ENCODE data around the gene UNC13B. TPM values are rescaled to one million over a fixed set of nuclear protein-coding genes. Genes with fewer than 3 reads are reported as not detected.

The UNC13B gene
- polyA plus RNA-seq, 1 experiment: 13.2 TPM

DNA sequence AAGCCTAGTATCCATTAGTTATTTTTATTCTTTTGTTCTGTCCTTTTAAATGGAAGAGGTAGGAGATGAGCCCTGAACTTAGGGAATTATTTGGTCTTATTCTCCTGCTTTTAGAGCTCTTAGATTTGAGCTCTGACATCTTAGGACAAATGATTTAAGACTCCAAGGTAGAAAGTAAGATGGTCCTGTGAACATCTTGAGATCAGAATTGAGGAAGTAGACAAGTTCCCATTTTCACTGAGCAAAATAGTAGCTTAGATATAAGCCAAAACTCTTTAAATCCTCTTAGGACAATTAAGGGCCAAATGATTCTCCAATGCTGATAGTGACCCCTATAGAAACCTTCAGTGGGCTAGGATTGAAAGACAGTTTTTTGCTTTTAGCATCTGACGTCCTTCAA, 275.1 kb downstream of the UNC13B start:
- Histone ChIP-seq H3K4me3 (ENCODE audit: low read depth, low read length) (no peak overlapping the region), H3K27me3 (ENCODE audit: control insufficient read depth, insufficient read depth, low read length) (peaks cover 4% of the 10 kb centered on the region; the same call in 1 of the 2 replicates), H3K36me3 (ENCODE audit: control insufficient read depth, insufficient read depth, low read length) (no peaks in the 10 kb centered on the region)
- TF ChIP-seq, protein P1, sequence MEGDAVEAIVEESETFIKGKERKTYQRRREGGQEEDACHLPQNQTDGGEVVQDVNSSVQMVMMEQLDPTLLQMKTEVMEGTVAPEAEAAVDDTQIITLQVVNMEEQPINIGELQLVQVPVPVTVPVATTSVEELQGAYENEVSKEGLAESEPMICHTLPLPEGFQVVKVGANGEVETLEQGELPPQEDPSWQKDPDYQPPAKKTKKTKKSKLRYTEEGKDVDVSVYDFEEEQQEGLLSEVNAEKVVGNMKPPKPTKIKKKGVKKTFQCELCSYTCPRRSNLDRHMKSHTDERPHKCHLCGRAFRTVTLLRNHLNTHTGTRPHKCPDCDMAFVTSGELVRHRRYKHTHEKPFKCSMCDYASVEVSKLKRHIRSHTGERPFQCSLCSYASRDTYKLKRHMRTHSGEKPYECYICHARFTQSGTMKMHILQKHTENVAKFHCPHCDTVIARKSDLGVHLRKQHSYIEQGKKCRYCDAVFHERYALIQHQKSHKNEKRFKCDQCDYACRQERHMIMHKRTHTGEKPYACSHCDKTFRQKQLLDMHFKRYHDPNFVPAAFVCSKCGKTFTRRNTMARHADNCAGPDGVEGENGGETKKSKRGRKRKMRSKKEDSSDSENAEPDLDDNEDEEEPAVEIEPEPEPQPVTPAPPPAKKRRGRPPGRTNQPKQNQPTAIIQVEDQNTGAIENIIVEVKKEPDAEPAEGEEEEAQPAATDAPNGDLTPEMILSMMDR (IDR thresholded peaks at IDR 0.05; ENCODE audit: insufficient read depth, low read depth, low read length): no peak
- ChIA-PET CTCF (interaction anchor here (0.8 to 1.5 kb wide), 5 partner anchors 8 to 19 kb away, joined by 3 to 4 read pairs (median 3); no protein-coding TSS in a partner anchor), POLR2A (no interaction called here)
- no peak for DNase-seq (ENCODE audit: low read depth)

DNA sequence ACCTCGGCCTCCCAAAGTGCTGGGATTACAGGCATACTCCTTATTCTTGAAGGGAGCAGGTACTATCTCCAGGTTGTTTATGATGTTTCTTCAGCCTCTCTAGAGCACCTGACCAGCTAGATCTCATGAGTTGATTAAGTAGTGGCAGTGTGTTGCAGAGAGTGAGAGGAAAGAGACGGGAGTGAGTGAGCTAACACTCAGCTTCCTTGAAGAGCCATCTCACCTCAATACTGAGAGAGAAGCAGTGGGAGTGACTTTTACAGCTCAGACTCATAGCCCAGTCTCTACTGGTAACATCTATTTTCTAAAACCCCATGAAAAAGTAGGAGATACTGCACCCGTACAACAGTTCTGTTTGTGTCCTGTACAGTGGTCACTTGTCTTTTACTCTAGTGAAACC, 284.2 kb downstream of the UNC13B start:
- TF ChIP-seq, protein P1 (IDR thresholded peaks at IDR 0.05; ENCODE audit: insufficient read depth, low read depth, low read length): no peak
- no peaks in the 10 kb centered on the region for H3K36me3 ChIP-seq (ENCODE audit: control insufficient read depth, insufficient read depth, low read length)
- POLR2A ChIA-PET: no interaction called here
- no peak overlapping the region for H3K4me3 ChIP-seq (ENCODE audit: low read depth, low read length)
- peaks cover 10% of the 10 kb centered on the region for H3K27me3 ChIP-seq (ENCODE audit: control insufficient read depth, insufficient read depth, low read length)
- CTCF ChIA-PET: interaction anchor here (0.6 to 1.1 kb wide), 2 partner anchors 31 to 409 kb away, joined by 3 to 4 read pairs; no protein-coding TSS in a partner anchor
- DNase-seq (ENCODE audit: low read depth): no peak

GRCh38 chr9:35448496-35448895, 286.7 kb downstream of the UNC13B start:
- DNase-seq (ENCODE audit: low read depth): no peak
- ChIA-PET CTCF (interaction anchor here (1.3 kb wide), 2 partner anchors 11 to 16 kb away, joined by 3 to 4 read pairs; no protein-coding TSS in a partner anchor), POLR2A (no interaction called here)
- Histone ChIP-seq H3K4me3 (ENCODE audit: low read depth, low read length) (no peak overlapping the region), H3K36me3 (ENCODE audit: control insufficient read depth, insufficient read depth, low read length) (no peaks in the 10 kb centered on the region), H3K27me3 (ENCODE audit: control insufficient read depth, insufficient read depth, low read length) (peaks cover 12% of the 10 kb centered on the region)
- TF ChIP-seq, protein P1 (IDR thresholded peaks at IDR 0.05; ENCODE audit: insufficient read depth, low read depth, low read length): no peak

DNA sequence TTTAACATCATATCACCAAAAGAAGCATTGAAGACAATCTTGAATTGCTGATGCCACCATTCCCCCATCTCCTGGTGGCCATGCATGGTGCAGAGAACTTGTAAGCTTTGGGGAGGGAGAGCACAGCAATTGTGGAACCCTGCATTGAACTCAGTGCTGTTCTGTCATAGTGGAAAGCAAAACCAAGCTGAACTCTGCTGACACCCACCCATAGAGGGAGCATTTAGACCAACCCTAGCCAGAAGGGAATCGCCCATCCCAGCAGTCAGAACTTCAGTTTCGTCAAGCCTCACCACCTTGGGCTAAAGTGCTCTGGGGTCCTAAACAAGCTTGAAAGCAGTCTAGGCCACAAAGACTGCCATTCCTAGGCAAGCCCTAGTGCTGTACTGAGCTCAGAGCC, 290.7 kb downstream of the UNC13B start:
- POLR2A ChIA-PET: no interaction called here
- H3K4me3 ChIP-seq (ENCODE audit: low read depth, low read length): no peak overlapping the region
- H3K36me3 ChIP-seq (ENCODE audit: control insufficient read depth, insufficient read depth, low read length): no peaks in the 10 kb centered on the region
- peaks cover 12% of the 10 kb centered on the region for H3K27me3 ChIP-seq (ENCODE audit: control insufficient read depth, insufficient read depth, low read length)
- TF ChIP-seq, protein P1 (IDR thresholded peaks at IDR 0.05; ENCODE audit: insufficient read depth, low read depth, low read length): 0 out of 2 replicates have a peak, but pooled peaks have one; percentile 8
- CTCF ChIA-PET: interaction anchor here (1.5 kb wide), 1 partner anchor 10 kb away, joined by 3 read pairs; no protein-coding TSS in a partner anchor
- DNase-seq (ENCODE audit: low read depth): no peak

GRCh38 chr9:35453786-35454185, 292.0 kb downstream of the UNC13B start:
- TF ChIP-seq, protein P1 (IDR thresholded peaks at IDR 0.05; ENCODE audit: insufficient read depth, low read depth, low read length): no peak
- Histone ChIP-seq H3K4me3 (ENCODE audit: low read depth, low read length) (no peak overlapping the region), H3K27me3 (ENCODE audit: control insufficient read depth, insufficient read depth, low read length) (peaks cover 4% of the 10 kb centered on the region; the same call in 1 of the 2 replicates), H3K36me3 (ENCODE audit: control insufficient read depth, insufficient read depth, low read length) (no peaks in the 10 kb centered on the region)
- CTCF ChIA-PET: no interaction called here
- POLR2A ChIA-PET: no interaction called here
- DNase-seq (ENCODE audit: low read depth): no peak

Other genes with a start within 250 kb of the UNC13B start
- 0.02 and 0.09 TPM in 2 replicates for gene PHF24, start 203.7 kb upstream of the UNC13B start, polyA plus RNA-seq (2011; rRNA removed)
- gene DNAJB5, start 172.3 kb upstream of the UNC13B start, polyA plus RNA-seq (2011; rRNA removed): 5.2 and 6.1 TPM in 2 replicates
- 305 and 333 TPM in 2 replicates for gene VCP, start 89.4 kb upstream of the UNC13B start, polyA plus RNA-seq (2011; rRNA removed)
- 11.9 and 13.6 TPM in 2 replicates for gene FANCG, start 82.1 kb upstream of the UNC13B start, polyA plus RNA-seq (2011; rRNA removed)
- 18.7 and 26.9 TPM in 2 replicates for gene PIGO, start 65.4 kb upstream of the UNC13B start, polyA plus RNA-seq (2011; rRNA removed)
- gene STOML2, start 58.9 kb upstream of the UNC13B start, polyA plus RNA-seq (2011; rRNA removed): 134 and 170 TPM in 2 replicates
- gene ATOSB, start 46.1 kb upstream of the UNC13B start, polyA plus RNA-seq (2011; rRNA removed): 41.0 and 51.0 TPM in 2 replicates

All from BJ (cell line).